DMS79 treated with DMSO at 0.1 percent for 48 hours (cell line): ENCODE measurements around the gene TBX6.

Experiments
- DNase-seq: peaks from one replicate; lab custom pipeline; 2025; lab: John Stamatoyannopoulos, UW

Gene TBX6

GRCh38 chr16:30113711-30114333, 22.1 kb upstream of the TBX6 start:
- DNase-seq, result no peak

- DNase-seq, result no peak
Observed at GRCh38 chr16:30113031-30113710, 21.4 kb upstream of the TBX6 start, which contains the start of gene GDPD3. GDPD3 (minus strand) TSS chr16:30113537; CDS start chr16:30113478, 59 bp downstream.

DNA sequence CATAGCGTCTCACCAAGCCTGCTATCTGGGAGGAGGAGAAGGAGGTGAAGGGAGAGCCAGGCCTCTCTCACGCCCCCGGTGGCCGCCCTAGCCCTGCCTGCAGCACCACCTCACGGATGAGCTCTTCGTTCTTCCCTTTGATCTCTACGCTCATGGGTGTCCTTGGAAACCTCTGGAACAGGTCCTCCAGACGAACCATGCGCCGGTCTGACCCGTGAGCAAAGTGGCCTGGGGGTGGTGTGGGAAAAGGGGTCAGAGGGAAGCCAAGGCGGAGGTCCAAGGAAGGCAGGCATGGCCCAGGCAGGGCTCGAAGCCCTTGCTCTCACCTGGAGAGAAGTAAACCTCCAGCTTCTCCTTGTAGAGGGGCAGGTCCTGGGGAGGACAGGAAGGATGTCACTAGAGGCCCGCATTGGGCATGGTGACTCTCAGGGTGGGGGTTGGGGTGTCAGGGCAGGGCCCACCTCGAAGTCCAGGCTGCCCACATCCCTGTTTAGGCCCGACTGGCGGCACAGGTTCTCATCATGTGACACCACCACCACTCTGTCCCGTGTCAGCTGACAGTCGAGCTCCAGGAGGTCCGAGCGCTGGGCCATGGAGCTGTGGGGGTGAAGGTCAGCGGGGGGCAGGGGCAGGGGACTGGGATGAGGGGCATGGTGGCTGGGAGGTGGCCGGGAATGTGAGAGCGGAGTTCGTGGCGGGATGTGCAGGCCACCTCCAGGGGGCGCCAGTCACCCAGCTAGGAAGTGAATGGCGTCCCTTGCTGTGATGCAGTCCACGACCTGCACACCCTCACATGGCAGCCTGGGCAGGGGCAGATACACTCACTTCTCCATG, 20.7 kb upstream of the TBX6 start:
- no peak for DNase-seq

DNA sequence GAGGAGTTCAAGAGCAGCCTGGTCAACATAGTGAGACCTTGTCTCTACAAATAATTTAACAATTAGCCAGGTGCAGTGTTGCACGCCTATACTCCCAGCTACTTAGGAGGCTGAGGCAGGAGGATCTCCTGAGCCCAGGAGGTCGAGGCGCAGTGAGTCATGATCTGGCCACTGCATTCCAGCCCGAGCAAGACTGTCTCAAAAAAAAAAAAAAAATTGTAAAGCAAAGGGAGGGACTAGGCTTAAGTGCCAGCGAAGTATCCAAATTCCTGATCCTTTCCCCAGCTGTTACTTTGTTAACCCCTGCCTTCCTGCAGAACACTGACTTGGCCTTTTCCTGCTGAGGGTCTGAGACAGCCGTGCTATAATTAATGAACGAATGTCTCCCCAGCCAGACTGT, 18.9 kb upstream of the TBX6 start:
- no peak for DNase-seq

DNA sequence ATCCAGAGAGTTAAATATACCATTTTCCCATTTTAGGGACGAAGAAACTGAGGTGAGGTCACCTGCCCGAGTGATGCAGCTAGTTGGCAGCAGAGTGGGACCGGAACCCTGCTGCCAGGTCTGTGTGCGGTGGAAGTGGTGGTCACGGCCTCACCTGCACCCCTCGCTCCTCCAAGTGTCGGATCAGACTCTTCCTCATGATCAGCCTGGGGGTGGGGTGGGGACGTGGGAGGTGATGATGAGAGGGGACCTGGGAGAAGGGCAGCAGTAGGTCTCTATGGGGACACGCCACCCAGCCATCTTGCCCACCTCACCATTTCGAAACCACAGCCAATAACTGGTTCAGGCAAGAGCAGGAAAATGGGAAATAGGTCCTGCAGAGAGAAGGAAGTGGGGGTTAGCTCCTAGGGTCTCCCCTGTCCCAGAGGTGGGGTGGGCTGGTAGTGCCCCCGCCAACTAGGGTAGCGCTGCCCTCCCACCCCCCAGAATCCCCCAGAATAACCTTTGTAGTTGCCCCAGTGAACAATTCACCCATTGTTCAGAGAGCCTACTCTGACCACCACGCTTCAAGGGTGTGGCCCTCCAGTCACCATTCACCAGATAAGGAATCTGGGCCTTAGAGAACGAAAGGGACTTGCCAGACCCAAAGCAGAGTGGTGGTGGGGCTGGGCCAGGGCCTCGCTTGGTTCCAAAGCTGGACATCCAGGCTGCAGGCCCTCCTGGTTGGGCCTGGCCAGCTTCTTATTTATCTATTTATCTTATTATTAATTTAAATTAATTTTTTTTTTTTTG, 16.5 kb upstream of the TBX6 start:
- no peak for DNase-seq

DNA sequence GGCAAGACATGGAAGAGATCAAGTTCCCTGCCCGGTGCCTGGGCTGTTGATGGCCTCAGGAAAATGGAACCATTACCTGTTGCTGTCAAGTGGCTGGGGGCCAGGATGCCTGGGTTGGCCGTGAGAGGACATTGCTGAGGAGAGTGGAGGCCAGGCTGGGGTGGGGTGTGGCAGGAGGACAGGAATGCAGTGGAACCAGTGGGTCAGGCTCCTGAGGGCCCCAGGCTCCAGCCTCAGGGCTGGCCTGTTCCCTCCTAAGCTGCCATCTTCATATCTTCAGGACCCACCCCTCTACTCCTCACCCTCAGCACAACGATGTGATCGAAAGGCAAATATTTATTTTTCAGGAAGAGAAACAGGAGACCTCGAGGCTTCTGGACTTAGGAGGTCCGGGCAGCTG, 12.8 kb upstream of the TBX6 start:
- DNase-seq, result no peak

DNA sequence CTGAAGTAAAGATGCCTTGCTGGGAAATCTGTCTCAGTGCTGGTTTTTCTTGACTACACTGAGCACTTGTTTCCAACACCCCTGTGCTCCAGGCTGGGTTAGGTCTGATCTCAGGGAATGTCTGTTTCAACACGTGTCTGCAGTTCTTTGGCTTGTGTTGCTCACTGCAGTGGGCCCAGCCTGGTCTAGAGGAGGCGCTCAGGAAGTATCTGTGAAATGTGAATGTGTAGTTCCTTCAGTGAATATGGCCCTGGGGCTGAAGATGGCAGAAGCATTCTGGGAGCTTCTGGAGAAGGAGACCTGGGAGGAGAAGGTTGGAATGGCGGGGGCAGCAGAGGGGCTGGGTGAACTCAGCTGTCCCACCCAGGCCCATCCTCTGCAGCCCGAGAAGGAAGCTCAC, 12.4 kb upstream of the TBX6 start:
- DNase-seq, result no peak

DNA sequence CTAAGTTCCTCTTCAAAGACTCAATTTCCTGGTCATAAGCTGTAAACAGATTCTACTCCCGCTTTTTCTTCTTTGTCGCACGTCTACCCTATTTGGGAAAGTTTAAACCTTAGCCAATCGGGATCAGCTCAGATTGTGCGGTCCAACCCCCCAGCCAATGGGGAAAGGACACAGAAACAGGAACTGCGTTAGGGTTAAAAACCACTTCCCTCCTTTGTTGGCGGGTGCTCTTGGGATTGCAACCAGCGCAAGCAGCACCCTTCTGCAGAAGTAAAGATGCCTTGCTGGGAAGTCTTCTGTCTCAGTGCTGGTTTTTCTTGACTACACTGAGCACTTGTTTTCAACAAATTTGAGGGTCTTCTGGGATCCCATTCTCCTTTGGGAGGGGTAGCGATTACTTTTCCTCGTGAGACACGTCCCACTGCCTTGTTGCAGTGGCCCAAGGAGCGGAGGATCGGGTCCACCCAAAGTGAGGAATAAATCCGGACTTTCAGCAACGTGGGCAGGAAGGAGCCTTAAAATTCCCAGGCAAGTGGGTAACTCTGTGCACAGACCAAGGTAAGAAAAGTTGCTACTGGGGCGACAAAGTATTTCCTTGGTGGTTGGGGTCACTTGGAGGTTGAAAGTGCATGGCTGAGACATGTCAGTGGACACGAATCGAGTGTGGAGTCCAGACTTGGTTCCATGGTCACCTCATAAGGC, 5.3 kb upstream of the TBX6 start:
- no peak for DNase-seq

GRCh38 chr16:30096105-30096861, 4.6 kb upstream of the TBX6 start, which contains the start of gene YPEL3:
YPEL3 (minus strand) TSS chr16:30096213; CDS start chr16:30095482, 731 bp downstream.
- DNase-seq, result peak; percentile 36

GRCh38 chr16:30095166-30096078, 3.7 kb upstream of the TBX6 start:
- DNase-seq, result no peak

- DNase-seq, result no peak
Observed at GRCh38 chr16:30094541-30095165, 2.9 kb upstream of the TBX6 start.

GRCh38 chr16:30092373-30093010, 768 bp upstream of the TBX6 start:
- DNase-seq, result peak; percentile 41

- no peak for DNase-seq
Observed at GRCh38 chr16:30090610-30091331, 953 bp downstream of the TBX6 start.

DNA sequence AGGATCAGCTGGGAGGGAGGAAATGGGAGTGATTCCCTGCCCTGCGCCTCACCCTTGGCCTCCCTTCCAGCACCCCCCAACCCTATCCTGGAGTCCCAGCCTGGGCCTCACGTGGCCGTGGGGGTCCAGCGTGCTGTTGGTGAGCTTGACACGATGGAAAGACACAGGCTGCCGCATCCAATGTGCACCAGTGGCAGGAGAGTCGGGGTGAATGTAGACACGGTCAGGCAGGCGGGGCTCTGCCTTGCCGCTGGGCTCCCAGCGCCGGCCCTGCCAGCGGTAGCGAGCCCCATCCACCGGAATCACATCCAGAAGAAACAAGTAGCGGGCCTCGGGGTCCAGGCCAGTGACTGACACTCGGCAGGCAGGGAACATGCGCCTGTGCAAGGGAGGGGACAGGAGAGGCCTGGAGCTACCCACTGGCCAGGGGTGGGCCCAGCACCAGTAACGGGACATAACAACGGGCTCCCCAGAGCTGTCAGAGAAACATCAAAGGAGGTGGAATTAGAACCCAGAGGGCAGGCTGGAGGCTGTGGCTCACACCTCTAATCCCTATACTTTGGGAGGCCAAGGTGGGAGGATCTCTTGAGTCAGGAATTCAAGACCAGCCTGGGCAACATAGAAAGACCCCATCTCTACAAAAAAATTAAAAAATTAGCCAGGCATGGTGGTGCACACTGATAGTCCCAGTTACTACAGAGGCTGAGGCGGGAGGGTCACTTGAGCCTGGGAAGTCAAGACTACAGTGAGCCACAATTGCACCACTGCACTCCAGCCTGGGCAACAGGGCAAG, 2.7 kb downstream of the TBX6 start:
- DNase-seq, result no peak

DNA sequence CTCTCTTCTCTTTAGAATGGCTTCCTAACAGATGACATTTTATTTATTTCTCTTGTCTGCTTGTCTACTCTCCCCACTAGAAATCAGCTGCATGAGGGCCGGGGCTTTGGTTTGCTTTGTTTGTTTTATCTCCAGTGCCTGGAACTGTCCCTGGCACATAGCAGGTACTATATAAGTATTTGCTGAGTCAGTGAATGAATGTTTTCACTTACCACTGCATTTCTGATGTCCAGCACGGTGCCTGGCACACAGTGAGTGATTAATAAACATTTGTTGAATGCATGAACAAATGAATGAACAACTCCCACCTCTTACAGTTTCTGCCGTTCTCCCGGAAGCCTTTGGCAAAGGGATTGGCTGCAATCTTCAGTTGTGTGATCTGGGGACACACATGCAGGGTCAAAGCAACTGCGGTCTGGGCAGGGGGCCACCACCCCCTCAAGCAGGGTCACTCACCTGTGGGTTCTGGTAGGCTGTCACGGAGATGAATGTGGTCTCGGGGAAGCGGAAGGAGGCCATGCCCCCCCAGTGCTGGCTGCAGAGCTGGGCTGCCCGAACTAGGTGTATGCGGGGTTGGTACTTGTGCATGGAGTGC, 3.4 kb downstream of the TBX6 start:
- DNase-seq, result no peak

- DNase-seq, result no peak
Observed at GRCh38 chr16:30087181-30087898, 4.4 kb downstream of the TBX6 start.
